HG02610 (cell line): ENCODE data around the gene HDAC4.

ENCODE experiments used
- ATAC-seq: cut with Tn5 transposase; IDR thresholded peaks from one replicate; pipeline ENCODE4 v1.9.1; 2021; ENCODE audit warnings: mild to moderate bottlenecking, moderate library complexity; ENCODE audit not compliant: unreplicated experiment

Gene HDAC4

DNA sequence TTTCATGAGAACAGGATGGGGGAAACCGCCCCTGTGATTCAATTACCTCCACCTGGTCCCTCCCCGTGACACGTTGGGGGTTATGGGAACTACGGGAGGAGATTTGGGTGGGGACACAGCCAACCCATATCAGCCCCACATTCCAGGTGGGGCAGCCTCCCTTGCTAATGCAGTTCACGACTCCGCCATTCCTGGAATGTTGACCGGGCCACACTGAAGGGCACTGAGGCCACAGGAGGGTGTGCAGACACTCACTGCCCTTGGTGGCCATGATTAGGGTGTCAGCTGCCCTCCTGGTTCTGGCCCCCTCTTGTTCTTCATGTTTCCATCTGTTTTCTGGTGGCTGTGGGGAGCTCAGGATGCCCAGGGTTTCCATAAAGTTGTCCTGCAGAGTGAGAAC lies 376.6 kb downstream of the HDAC4 start:
- ATAC-seq = no peak

GRCh38 chr2:239022437-239023260 lies 378.2 kb downstream of the HDAC4 start:
- no peak for ATAC-seq

GRCh38 chr2:239021651-239022436 lies 379.0 kb downstream of the HDAC4 start:
- ATAC-seq = no peak

DNA sequence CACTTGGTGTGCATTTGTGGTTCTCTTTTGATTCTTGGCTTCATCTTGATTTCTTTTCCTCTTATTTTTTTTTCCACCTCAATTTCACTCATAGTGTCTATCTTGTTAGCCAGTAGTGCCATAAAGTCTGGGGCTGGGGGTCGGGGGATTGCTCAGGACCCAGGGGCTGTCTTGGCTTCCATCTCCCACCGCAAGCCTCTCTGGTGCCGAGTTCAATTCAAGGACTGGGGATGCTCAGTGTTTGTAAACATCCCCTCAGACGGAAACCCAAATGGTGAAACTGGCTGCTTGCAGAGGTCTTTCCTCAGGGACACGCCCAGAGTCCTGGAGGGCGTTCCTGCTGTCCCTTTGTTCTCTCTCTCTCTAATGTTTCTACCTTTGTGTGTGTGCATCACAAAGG lies 379.6 kb downstream of the HDAC4 start:
- no peak for ATAC-seq

DNA sequence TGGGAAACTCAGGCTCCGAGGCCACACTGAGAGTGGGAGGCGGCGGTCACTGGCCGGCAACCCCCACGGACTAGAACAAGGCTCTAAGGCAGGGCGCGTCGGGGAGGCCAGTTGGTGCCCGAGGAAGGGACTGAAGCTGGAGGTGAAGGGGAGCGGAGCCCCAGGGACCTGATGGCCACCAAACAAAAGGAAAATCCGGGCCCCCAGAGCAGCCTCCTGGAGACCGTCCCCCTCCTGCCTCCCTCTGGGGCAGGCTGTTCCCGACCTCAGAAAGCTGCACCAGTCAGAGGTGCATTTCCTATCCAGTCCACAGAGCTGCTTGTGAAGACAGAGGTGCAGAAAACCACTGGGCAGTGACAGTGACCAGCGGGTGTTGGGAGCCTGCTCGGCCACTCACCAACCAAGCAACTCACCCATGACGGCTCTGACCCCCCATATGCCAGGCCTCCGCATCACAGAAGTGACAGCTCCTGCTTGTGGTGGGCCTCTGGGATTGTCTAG lies 380.2 kb downstream of the HDAC4 start:
- no peak for ATAC-seq

DNA sequence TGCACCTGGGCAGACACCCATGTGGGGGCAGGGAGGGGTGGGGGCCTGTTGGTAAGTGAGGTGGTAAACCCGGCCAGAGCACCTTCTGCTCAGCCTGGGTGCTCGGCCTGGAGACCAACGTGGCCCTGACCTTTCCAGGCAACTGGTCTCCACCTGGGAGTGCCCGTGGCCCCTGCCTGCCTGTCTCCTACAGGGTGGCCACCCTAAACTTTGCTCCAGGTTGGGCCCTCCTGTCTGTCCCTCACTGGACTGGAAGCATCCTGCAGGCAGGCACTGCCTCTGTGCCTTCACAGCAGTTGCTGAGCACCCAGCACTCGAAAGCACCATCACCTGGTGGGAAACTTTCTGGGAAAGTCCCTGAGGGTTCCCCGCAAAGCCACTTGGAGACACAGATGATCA lies 381.6 kb downstream of the HDAC4 start:
- no peak for ATAC-seq

GRCh38 chr2:239018271-239019182 lies 382.3 kb downstream of the HDAC4 start:
- ATAC-seq = no peak

DNA sequence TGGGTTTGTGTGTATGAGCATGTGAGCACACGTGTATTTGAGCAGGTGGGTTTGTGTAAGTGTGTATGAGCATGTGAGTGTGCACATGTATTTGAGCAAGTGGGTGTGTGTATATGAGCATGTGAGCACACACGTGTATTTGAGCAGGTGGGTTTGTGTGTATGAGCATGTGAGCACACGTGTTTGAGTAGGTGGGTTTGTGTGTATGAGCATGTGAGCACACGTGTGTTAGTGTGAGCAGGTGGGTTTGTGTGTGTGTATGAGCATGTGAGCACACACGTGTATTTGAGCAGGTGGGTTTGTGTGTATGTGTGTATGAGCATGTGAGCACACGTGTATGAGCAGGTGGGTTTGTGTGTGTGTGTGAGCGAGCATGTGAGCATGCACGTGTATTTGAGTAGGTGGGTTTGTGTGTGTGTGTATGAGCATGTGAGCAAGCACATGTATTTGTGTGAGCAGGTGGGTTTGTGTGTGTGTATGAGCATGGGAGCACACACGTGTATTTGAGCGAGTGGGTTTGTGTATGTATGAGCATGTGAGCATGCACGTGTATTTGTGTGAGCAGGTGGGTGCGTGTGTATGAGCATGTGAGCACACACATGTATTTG lies 383.2 kb downstream of the HDAC4 start:
- ATAC-seq = no peak

DNA sequence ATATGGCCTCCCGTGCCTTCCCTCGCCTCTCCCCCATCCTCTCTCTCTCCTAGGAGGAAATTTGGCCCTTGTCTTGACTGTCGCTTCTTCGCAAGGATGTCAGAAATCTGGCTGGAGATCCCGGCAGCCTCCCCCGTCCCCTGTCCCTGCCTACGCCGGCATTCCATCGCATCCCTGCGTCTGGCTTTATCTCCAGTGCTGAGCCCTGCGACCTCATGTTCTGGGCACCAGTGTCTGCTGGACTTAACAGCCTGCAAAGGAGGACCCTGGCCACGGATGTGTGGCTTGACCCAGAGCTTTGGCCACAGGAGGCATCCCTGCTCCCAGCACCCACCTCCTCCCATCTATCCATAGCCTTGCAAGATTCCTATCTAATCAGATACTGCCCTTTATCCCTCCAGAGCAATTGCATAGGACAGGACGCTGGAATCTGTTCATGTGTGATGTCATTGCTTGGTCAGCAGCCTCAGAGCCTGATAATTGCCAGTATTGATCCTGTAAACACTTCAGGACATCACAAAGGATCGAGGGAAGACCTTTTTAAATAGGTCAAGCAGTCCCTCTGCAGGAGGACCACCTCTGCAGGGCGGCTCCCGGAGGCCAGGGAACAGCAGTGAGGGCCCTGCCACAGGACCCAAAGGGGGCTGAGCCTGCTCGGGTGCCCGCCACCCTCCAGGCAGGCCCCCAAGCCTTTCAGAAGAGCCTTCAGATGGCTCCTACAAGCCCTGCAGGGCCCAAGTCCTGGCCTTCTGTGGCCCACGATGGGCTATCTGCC lies 384.7 kb downstream of the HDAC4 start:
- no peak for ATAC-seq

DNA sequence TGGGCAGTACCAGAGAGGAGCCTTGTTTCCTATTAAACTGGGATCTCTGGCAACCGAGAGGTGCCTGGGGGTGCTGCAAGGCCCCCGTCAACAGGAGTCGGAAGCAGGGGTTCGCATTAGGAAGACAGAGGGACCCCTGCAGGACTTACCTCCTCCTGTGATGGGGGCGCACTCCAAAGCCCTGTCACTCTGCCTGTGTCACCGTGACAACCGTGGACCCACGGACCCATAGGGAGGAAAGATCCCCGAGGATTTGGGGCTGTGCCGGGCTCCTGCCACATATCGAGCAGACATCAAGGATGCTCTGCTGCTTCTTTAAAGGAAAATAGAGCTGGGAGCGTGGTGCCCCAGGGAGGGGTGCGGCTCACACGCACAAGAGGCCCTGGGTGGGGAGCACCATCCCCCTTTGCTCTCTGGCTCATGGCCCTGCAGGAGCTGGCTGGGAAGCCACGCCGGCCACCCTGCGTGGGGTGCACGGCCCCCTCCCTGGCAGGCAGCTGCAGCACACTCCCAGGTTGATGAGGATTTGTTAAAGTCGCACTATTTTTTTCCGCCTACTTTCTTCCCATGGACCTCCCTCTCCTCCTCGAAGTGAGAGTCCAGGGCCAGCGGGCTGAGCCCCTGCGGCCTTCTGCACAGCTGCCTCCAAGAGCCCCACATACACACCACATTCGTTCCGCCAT lies 385.5 kb downstream of the HDAC4 start:
- no peak for ATAC-seq

GRCh38 chr2:239014458-239015217 lies 386.2 kb downstream of the HDAC4 start:
- no peak for ATAC-seq

GRCh38 chr2:239013678-239013976 lies 387.2 kb downstream of the HDAC4 start:
- no peak for ATAC-seq

- ATAC-seq = no peak
Measured at GRCh38 chr2:239012936-239013677, 387.7 kb downstream of the HDAC4 start.

- no peak for ATAC-seq
Measured at GRCh38 chr2:239012228-239012627, 388.6 kb downstream of the HDAC4 start.

GRCh38 chr2:239009589-239009961 lies 391.2 kb downstream of the HDAC4 start:
- ATAC-seq = no peak

DNA sequence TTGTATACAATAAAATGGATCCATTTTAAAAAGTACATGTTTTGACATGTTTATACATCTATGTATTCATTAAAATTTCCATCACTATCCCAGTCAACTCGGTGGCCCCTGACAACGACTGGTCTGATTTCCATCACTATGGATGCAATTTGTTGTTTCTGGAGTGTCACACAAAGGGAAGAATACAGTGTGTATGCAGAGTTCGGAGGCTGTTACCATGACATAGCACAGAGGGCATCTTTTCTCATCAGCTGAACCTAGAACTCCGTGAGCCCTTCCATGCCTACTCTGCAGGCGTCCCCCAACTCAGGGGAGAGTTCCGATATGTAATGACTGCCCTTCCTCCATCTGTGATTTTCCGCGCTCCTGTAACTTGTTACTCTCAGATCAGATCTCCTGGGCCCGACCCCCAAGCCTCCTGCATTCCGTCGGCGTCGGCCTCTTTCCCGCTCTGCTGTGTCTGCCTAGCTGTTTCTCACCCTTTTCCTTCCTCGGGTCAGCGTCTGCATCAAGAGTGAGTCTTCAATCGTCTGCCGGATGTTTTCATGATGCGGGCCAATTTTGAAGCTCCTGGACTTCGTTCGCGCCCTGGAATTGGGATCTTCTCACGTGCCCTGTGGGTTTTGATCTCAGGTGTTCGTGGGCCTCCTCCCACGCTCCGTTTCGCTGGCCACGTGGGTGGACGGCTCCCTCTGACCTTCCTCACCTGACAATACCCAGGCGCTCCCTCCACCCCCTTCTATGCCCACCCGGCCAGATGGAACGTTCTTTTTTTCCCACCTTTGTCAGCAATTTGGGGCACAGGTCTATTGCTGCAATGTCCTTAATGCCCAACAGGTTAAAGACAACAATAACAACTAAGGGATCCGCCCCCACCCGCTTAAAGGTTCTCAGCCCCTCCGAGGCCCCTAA lies 391.9 kb downstream of the HDAC4 start:
- no peak for ATAC-seq

DNA sequence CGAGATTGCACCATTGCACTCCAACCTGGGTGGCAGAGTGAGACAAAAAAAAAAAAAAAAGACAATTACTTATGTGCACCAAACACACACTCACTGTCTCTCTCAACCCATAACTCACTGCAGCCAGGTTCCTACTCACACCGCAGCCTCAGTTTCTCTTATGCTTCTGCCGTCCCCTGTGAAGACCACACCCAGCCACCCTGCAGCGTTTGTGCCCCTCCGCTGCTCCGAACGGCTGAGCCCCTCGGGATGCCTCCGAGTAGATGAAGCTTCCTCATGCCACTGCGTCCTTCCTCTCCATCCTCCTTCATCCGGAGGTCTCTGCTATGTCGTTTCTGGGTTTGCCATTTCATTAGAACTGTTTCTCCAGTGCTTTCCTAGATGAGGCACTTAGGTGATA lies 392.8 kb downstream of the HDAC4 start:
- ATAC-seq = no peak
